ENCODE results near the gene SEMA5A.

Gene SEMA5A

GRCh38 chr5:9009931-9010651, 535.8 kb downstream of the SEMA5A start:
- no peak for DNase-seq (ENCODE audit: low read depth)

- DNase-seq (ENCODE audit: low read depth) = no peak
These were observed 548.3 kb downstream of the SEMA5A start for GRCh38 chr5:8997542-8998070.

GRCh38 chr5:8993031-8993430, 552.8 kb downstream of the SEMA5A start:
- peak; percentile 61 for DNase-seq (ENCODE audit: low read depth)

Measured in ELR (cell line).